Panc1 (cell line): Measurements from ENCODE around the gene DHRS2. TPM values are rescaled to one million over a fixed set of nuclear protein-coding genes. Genes with fewer than 3 reads are reported as not detected.

Experiments used
- ATAC-seq: fragments of 200-7000 bp; cut with Tn5 transposase; 2 replicates; pipeline ENCODE4 v1.9.1; 2020; ENCODE audit warnings: mild to moderate bottlenecking, moderate library complexity
- BruUV-seq: library from RNA; stranded (reverse); fragments of 400-500 nt; replicated peaks from 2 replicates; lab custom pipeline; 2021; lab: Mats Ljungman, UMichigan
- CTCF ChIA-PET: fragments of 300-600 bp; sonication (Branson Sonifier 250); formaldehyde crosslinking; loops from one replicate; lab custom pipeline; 2022; ENCODE audit warnings: antibody characterized with exemption; lab: Charles Lee
- POLR2A ChIA-PET: fragments of 300-600 bp; sonication (Branson Sonifier 250); formaldehyde crosslinking; loops from one replicate; lab custom pipeline; 2022; ENCODE audit warnings: antibody characterized with exemption; lab: Charles Lee
- DNase-seq: peaks from one replicate; pipeline ENCODE4 v3.0.0-alpha.2; 2010; ENCODE audit warnings: low read depth, low spot score
- H3K27ac ChIP-seq: 2 replicates; pipeline ENCODE4 v1.5.1; 2011; ENCODE audit warnings: mild to moderate bottlenecking, low read length, inconsistent platforms
- H3K27me3 ChIP-seq: fragments of 200-500 bp; sonication (Bioruptor generic); 2 replicates; pipeline ENCODE4 v1.6.0; 2014; ENCODE audit warnings: low read length, inconsistent platforms; ENCODE audit not compliant: control insufficient read depth, insufficient read depth
- H3K36me3 ChIP-seq: fragments of 200-500 bp; sonication (Bioruptor generic); 2 replicates; pipeline ENCODE4 v1.5.1; 2014; ENCODE audit warnings: inconsistent platforms, mild to moderate bottlenecking, low read length, moderate library complexity; ENCODE audit not compliant: control insufficient read depth, insufficient read depth
- H3K4me1 ChIP-seq: 2 replicates; pipeline ENCODE4 v1.5.1; 2011; ENCODE audit warnings: inconsistent platforms, mild to moderate bottlenecking, low read length, moderate library complexity; ENCODE audit not compliant: control insufficient read depth, insufficient read depth
- H3K4me3 ChIP-seq, 2 experiments: 2 replicates each; pipeline ENCODE4 v1.5.1; 2011 to 2012; ENCODE audit warnings: low read depth in 2 of 2, low read length in 2 of 2, mild to moderate bottlenecking in 2 of 2, inconsistent platforms in 1 of 2, moderate library complexity in 1 of 2
- H3K9me3 ChIP-seq: fragments of 200-500 bp; sonication (Bioruptor generic); 2 replicates; pipeline ENCODE4 v1.5.1; 2014; ENCODE audit warnings: low read depth, mild to moderate bottlenecking, inconsistent platforms, low read length, moderate library complexity; ENCODE audit not compliant: control insufficient read depth, insufficient read depth
- POLR2AphosphoS5 ChIP-seq: IDR thresholded peaks from 2 replicates; pipeline ENCODE4 v1.6.1; 2012; ENCODE audit warnings: mild to moderate bottlenecking, low read depth, low read length, moderate library complexity
- SIN3A ChIP-seq: IDR thresholded peaks from 2 replicates; pipeline ENCODE4 v1.6.1; 2012; ENCODE audit warnings: low read depth, mild to moderate bottlenecking, low read length, moderate library complexity, borderline replicate concordance; ENCODE audit not compliant: insufficient read depth
- TCF7L2 ChIP-seq: IDR thresholded peaks from 2 replicates; pipeline ENCODE4 v1.6.1; 2011; ENCODE audit warnings: mild to moderate bottlenecking, low read depth, low read length, inconsistent platforms
- in situ Hi-C: cut with HindIII; loops from 2 replicates; pipeline ENCODE4 v1.10.0; 2016; ENCODE audit warnings: low sequenced_read_pairs, low pct_unique_long_range_greater_than_20kb
- intact Hi-C: fragments of 100-400 bp; cut with micrococcal nuclease; formaldehyde crosslinking; loops from one replicate; pipeline ENCODE4 v1.10.0; 2022; ENCODE audit not compliant: unreplicated experiment
- total RNA-seq: library from RNA; stranded (reverse); gene quantifications from one replicate; pipeline ENCODE4 v1.2.1, GENCODE V29; 2021; ENCODE audit not compliant: unreplicated experiment
- TF ChIP-seq, protein P1 (sequence below), 2 experiments: IDR thresholded peaks; 2 replicates each; pipeline ENCODE4 v1.6.1; 2011 to 2012; ENCODE audit warnings: low read depth in 2 of 2, control low read depth in 1 of 2, low read length in 1 of 2, mild to moderate bottlenecking in 1 of 2, moderate library complexity in 1 of 2; ENCODE audit not compliant: insufficient read depth in 1 of 2
- TF ChIP-seq, protein P2 (sequence below): fragments of 450-650 bp; IDR thresholded peaks from 2 replicates; pipeline ENCODE4 v1.5.1; 2017; ENCODE audit warnings: mild to moderate bottlenecking

DHRS2 gene
- total RNA-seq, 1 experiment from 2014 or later = 1.0 TPM

DNA sequence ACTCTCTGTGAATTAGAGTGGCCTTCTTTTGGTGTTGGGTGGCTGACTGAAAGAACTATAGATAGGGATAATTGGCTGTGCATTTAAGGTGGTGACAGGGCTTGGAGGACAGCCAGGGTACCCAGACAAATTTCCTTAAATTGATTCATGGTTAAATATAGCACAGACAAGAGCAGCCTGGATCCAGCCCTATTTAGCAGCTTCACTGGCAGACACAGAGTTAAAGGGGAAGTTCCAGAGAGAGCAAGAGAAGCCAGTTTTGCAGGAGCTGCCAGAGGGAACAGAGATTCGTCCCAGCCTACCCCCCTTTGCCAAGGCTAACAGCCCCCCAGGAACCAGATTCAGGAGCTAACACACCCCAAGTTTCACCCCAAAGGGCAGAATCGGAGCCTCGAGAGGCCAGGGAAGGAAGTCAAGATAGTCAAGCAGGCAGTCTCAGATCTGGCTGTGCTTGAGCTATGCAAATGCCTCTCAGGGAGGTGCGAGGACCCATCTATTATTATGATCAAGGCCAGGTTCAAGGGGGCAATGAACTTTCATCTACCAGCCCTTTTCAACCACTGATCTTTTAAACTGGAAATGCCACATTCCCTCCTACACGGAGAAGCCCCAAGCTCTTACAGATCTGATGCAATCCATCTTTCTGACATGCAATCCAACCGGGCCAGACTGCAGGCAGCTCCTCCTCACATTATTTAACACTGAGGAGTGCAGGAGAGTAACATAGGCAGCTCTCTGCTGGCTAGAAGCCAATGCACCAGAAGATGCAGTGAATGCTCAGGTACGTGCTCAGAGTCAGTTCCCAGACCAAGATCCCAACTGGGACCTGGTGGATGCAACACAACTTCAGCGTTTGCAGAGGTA is 58.2 kb downstream of the DHRS2 start:
- ChIA-PET POLR2A (no interaction called here), CTCF (no interaction called here)
- intact Hi-C loops = no loop called here
- no peak overlapping the region for H3K27ac ChIP-seq
- no peak for TF ChIP-seq TCF7L2
- TF ChIP-seq POLR2AphosphoS5 = no peak
- TF ChIP-seq, protein P1, sequence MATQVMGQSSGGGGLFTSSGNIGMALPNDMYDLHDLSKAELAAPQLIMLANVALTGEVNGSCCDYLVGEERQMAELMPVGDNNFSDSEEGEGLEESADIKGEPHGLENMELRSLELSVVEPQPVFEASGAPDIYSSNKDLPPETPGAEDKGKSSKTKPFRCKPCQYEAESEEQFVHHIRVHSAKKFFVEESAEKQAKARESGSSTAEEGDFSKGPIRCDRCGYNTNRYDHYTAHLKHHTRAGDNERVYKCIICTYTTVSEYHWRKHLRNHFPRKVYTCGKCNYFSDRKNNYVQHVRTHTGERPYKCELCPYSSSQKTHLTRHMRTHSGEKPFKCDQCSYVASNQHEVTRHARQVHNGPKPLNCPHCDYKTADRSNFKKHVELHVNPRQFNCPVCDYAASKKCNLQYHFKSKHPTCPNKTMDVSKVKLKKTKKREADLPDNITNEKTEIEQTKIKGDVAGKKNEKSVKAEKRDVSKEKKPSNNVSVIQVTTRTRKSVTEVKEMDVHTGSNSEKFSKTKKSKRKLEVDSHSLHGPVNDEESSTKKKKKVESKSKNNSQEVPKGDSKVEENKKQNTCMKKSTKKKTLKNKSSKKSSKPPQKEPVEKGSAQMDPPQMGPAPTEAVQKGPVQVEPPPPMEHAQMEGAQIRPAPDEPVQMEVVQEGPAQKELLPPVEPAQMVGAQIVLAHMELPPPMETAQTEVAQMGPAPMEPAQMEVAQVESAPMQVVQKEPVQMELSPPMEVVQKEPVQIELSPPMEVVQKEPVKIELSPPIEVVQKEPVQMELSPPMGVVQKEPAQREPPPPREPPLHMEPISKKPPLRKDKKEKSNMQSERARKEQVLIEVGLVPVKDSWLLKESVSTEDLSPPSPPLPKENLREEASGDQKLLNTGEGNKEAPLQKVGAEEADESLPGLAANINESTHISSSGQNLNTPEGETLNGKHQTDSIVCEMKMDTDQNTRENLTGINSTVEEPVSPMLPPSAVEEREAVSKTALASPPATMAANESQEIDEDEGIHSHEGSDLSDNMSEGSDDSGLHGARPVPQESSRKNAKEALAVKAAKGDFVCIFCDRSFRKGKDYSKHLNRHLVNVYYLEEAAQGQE (IDR thresholded peaks at IDR 0.05; ENCODE audit: insufficient read depth in 1 of 2, low read depth in 2 of 2, low read length in 1 of 2) = no peak
- TF ChIP-seq SIN3A = no peak
- TF ChIP-seq, protein P2, sequence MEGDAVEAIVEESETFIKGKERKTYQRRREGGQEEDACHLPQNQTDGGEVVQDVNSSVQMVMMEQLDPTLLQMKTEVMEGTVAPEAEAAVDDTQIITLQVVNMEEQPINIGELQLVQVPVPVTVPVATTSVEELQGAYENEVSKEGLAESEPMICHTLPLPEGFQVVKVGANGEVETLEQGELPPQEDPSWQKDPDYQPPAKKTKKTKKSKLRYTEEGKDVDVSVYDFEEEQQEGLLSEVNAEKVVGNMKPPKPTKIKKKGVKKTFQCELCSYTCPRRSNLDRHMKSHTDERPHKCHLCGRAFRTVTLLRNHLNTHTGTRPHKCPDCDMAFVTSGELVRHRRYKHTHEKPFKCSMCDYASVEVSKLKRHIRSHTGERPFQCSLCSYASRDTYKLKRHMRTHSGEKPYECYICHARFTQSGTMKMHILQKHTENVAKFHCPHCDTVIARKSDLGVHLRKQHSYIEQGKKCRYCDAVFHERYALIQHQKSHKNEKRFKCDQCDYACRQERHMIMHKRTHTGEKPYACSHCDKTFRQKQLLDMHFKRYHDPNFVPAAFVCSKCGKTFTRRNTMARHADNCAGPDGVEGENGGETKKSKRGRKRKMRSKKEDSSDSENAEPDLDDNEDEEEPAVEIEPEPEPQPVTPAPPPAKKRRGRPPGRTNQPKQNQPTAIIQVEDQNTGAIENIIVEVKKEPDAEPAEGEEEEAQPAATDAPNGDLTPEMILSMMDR = no peak
- ATAC-seq (no peak), DNase-seq (no peak)
- no peaks in the 10 kb centered on the region for H3K36me3 ChIP-seq
- H3K9me3 ChIP-seq = no peaks in the 10 kb centered on the region
- no peak overlapping the region for H3K4me3 ChIP-seq
- BruUV-seq = no TSS peak
- no peaks in the 10 kb centered on the region for H3K27me3 ChIP-seq
- no peaks in the 10 kb centered on the region for H3K4me1 ChIP-seq
- in situ Hi-C loops = no loop called here

Other genes with a start within 250 kb of the DHRS2 start
- not detected for gene MYH6, start 228.1 kb upstream of the DHRS2 start, total RNA-seq
- gene MYH7, start 200.7 kb upstream of the DHRS2 start, total RNA-seq = not detected
- gene NGDN, start 166.7 kb upstream of the DHRS2 start, total RNA-seq = 24.7 TPM
- gene ZFHX2, start 84.6 kb upstream of the DHRS2 start, total RNA-seq = 2.4 TPM
- 13.3 TPM for gene THTPA, start 80.1 kb upstream of the DHRS2 start, total RNA-seq
- 61.6 TPM for gene AP1G2, start 68.6 kb upstream of the DHRS2 start, total RNA-seq
- gene JPH4, start 57.6 kb upstream of the DHRS2 start, total RNA-seq = 0.05 TPM